DMS153 treated with DMSO at 0.1 percent for 48 hours (cell line): ENCODE data around the gene NLRP13.

Source experiments
- DNase-seq: peaks from one replicate; lab custom pipeline; 2025; ENCODE audit not compliant: unreplicated experiment; lab: John Stamatoyannopoulos, UW

NLRP13 gene

GRCh38 chr19:55901369-55902079, 30.6 kb downstream of the NLRP13 start:
- no peak for DNase-seq

- DNase-seq = no peak
Observed at GRCh38 chr19:55898911-55899310, 33.2 kb downstream of the NLRP13 start.

- no peak for DNase-seq
Observed at GRCh38 chr19:55882626-55883025, 49.5 kb downstream of the NLRP13 start.

- no peak for DNase-seq
Observed at GRCh38 chr19:55877211-55877610, 54.9 kb downstream of the NLRP13 start.

- DNase-seq = no peak
Observed at GRCh38 chr19:55870736-55871135, 61.4 kb downstream of the NLRP13 start.

GRCh38 chr19:55867101-55867500, 65.0 kb downstream of the NLRP13 start:
- DNase-seq = no peak

GRCh38 chr19:55866521-55866920, 65.6 kb downstream of the NLRP13 start:
- no peak for DNase-seq

GRCh38 chr19:55858969-55859368, 73.2 kb downstream of the NLRP13 start:
- no peak for DNase-seq

- DNase-seq = no peak
Observed at GRCh38 chr19:55858401-55858800, 73.7 kb downstream of the NLRP13 start.

- DNase-seq = no peak
Observed at GRCh38 chr19:55857974-55858373, 74.2 kb downstream of the NLRP13 start.

GRCh38 chr19:55857149-55857548, 75.0 kb downstream of the NLRP13 start:
- DNase-seq = no peak

- no peak for DNase-seq
Observed at GRCh38 chr19:55855160-55855559, 77.0 kb downstream of the NLRP13 start.
